HepG2 (cell line): ENCODE measurements around the gene ORC6. TPM values are rescaled to one million over a fixed set of nuclear protein-coding genes. Genes with fewer than 3 reads are reported as not detected.

ENCODE experiments used
- CHD4 ChIP-seq: fragments of 200-600 bp; sonication (generic); IDR thresholded peaks from 2 replicates; pipeline ENCODE4 v1.7.0; 2017; ENCODE audit warnings: mild to moderate bottlenecking, low read length, borderline replicate concordance
- DDIT3 ChIP-seq: sonication (generic); formaldehyde crosslinking; IDR thresholded peaks from 2 replicates; pipeline ENCODE4 v1.4.0; 2020; ENCODE audit warnings: mild to moderate bottlenecking, missing genetic modification reagents
- DNMT3B ChIP-seq: conservative IDR thresholded peaks from 2 replicates; pipeline ENCODE4 v1.6.1; 2016; ENCODE audit warnings: missing biosample characterization, control low read depth
- GMEB1 ChIP-seq: sonication (generic); formaldehyde crosslinking; IDR thresholded peaks from 2 replicates; pipeline ENCODE4 v1.5.1; 2020; ENCODE audit warnings: missing genetic modification reagents, mild to moderate bottlenecking, borderline replicate concordance
- GRHL1 ChIP-seq: sonication (generic); formaldehyde crosslinking; conservative IDR thresholded peaks from 2 replicates; pipeline ENCODE4 v1.8.0; 2022; ENCODE audit warnings: missing genetic modification reagents
- HOXA9 ChIP-seq: sonication (generic); formaldehyde crosslinking; IDR thresholded peaks from 2 replicates; pipeline ENCODE4 v1.8.1; 2022; ENCODE audit warnings: missing genetic modification reagents, mild to moderate bottlenecking, moderate library complexity, borderline replicate concordance
- KAT7 ChIP-seq: IDR thresholded peaks from 2 replicates; pipeline ENCODE4 v1.6.1; 2018; ENCODE audit warnings: borderline replicate concordance, missing compliant biosample characterization
- PAXIP1 ChIP-seq: sonication (generic); formaldehyde crosslinking; conservative IDR thresholded peaks from 2 replicates; pipeline ENCODE4 v1.4.0; 2020; ENCODE audit warnings: mild to moderate bottlenecking, missing genetic modification reagents, moderate library complexity
- PBX2 ChIP-seq: IDR thresholded peaks from 2 replicates; pipeline ENCODE4 v1.6.1; 2016; ENCODE audit warnings: control low read depth
- PITX1 ChIP-seq: sonication (generic); formaldehyde crosslinking; IDR thresholded peaks from 2 replicates; pipeline ENCODE4 v1.5.1; 2020; ENCODE audit warnings: mild to moderate bottlenecking, missing genetic modification reagents
- RAD51 ChIP-seq: fragments of 450-650 bp; IDR thresholded peaks from 2 replicates; pipeline ENCODE4 v1.6.1; 2016; ENCODE audit warnings: borderline replicate concordance
- RXRB ChIP-seq: IDR thresholded peaks from 2 replicates; pipeline ENCODE4 v1.6.1; 2016; ENCODE audit warnings: borderline replicate concordance, missing genetic modification reagents, missing compliant biosample characterization
- SMAD1 ChIP-seq: sonication (generic); formaldehyde crosslinking; IDR thresholded peaks from 2 replicates; pipeline ENCODE4 v1.4.0; 2020; ENCODE audit warnings: missing genetic modification reagents, low read depth, mild to moderate bottlenecking, borderline replicate concordance
- SMARCC2 ChIP-seq: fragments of 450-650 bp; IDR thresholded peaks from 2 replicates; pipeline ENCODE4 v1.6.1; 2017; ENCODE audit warnings: antibody characterized with exemption, mild to moderate bottlenecking
- ZFAT ChIP-seq: sonication (generic); formaldehyde crosslinking; conservative IDR thresholded peaks from 2 replicates; pipeline ENCODE4 v1.8.1; 2023; ENCODE audit warnings: missing genetic modification reagents, inconsistent platforms
- ZFP82 ChIP-seq: sonication (generic); formaldehyde crosslinking; IDR thresholded peaks from 2 replicates; pipeline ENCODE4 v1.5.1; 2020; ENCODE audit warnings: mild to moderate bottlenecking, missing genetic modification reagents, borderline replicate concordance
- ZNF75D ChIP-seq: sonication (generic); formaldehyde crosslinking; IDR thresholded peaks from 2 replicates; pipeline ENCODE4 v1.8.1; 2023; ENCODE audit warnings: missing genetic modification reagents, mild to moderate bottlenecking, borderline replicate concordance
- ZNF770 ChIP-seq: sonication (generic); formaldehyde crosslinking; IDR thresholded peaks from 2 replicates; pipeline ENCODE4 v1.5.0; 2020; ENCODE audit warnings: mild to moderate bottlenecking, missing genetic modification reagents
- polyA plus RNA-seq, 8 experiments: library from polyadenylated mRNA; depleted of rRNA in 3 of 8; stranded (reverse) in 7 of 8; unstranded in 1 of 8; fragments of >200 nt; fragmentation: Illumina TruSeq in 4 of 8; extraction: Trizol in 4 of 8; gene quantifications; 2 replicates each; pipeline versions ENCODE4 v1.2.1 to v1.2.3, GENCODE V29; 2011 to 2016; ENCODE audit warnings: low read depth in 4 of 8, missing spikeins in 1 of 8, mixed read lengths in 1 of 8; ENCODE audit not compliant: insufficient read depth in 1 of 8
- total RNA-seq, 5 experiments: library from RNA; depleted of rRNA; stranded (reverse); fragments of >200 nt; fragmentation: Illumina TruSeq; extraction: Trizol; gene quantifications; 2 replicates each; pipeline ENCODE4 v1.2.3, GENCODE V29; 2016; ENCODE audit warnings: low read depth in 1 of 5

Gene ORC6
- total and polyA plus RNA-seq, 2 of the 13 experiments (the other 11 are each of a cell fraction or from before 2014, with no cell fraction given), result 34.2 to 69.8 TPM

GRCh38 chr16:46688654-46689364 is 650 bp upstream of the ORC6 start, which contains the start of gene VPS35 (continued):
- TF ChIP-seq DDIT3 (no peak), ZFAT (0 out of 2 replicates have a peak, but pooled peaks have one; percentile 24), RXRB (CRISPR knock-in tag) (0 out of 2 replicates have a peak, but pooled peaks have one; percentile 6), PITX1 (CRISPR knock-in tag) (peak; percentile 68; the same call in 1 of the 2 replicates), GMEB1 (CRISPR knock-in tag) (peak; percentile 84), SMAD1 (CRISPR knock-in tag) (peak; percentile 80; the same call in 1 of the 2 replicates), PBX2 (peak; percentile 95), ZNF75D (no peak), ZFP82 (CRISPR knock-in tag) (no peak), KAT7 (CRISPR knock-in tag) (peak; percentile 53), HOXA9 (0 out of 2 replicates have a peak, but pooled peaks have one; percentile 19), RAD51 (peak; percentile 86), PAXIP1 (peak; percentile 36), SMARCC2 (no peak), DNMT3B (CRISPR knock-in tag) (no peak; the same call in 1 of the 2 replicates), CHD4 (peak; percentile 49; the same call in 1 of the 2 replicates), GRHL1 (CRISPR knock-in tag) (no peak), ZNF770 (CRISPR knock-in tag) (peak; percentile 74)
